ELF-1 (cell line): ENCODE measurements around the gene CNGA1.
"Not testable (repeated sequence)": the region's sequence is repeated elsewhere in the genome, so short reads cannot be mapped to it uniquely, and the experiment has no call there.

ENCODE experiments used
- DNase-seq: peaks from one replicate; pipeline ENCODE4 v3.0.0-alpha.2; 2016; ENCODE audit warnings: low read depth, low spot score

CNGA1 gene

GRCh38 chr4:48030470-48030869 lies 14.0 kb upstream of the CNGA1 start:
- no peak for DNase-seq

- no peak for DNase-seq
These were observed 12.2 kb upstream of the CNGA1 start for GRCh38 chr4:48028696-48029095.

GRCh38 chr4:48027653-48028052 lies 11.2 kb upstream of the CNGA1 start:
- no peak for DNase-seq

GRCh38 chr4:48025005-48025404 lies 8.5 kb upstream of the CNGA1 start:
- no peak for DNase-seq

GRCh38 chr4:48024522-48024921 lies 8.0 kb upstream of the CNGA1 start:
- no peak for DNase-seq

GRCh38 chr4:48022192-48022799 lies 5.8 kb upstream of the CNGA1 start:
- DNase-seq = no peak

GRCh38 chr4:48021100-48021499 lies 4.6 kb upstream of the CNGA1 start:
- DNase-seq = no peak

- no peak for DNase-seq
These were observed 1.6 kb upstream of the CNGA1 start for GRCh38 chr4:48018112-48018511.

GRCh38 chr4:48017108-48017571 lies 659 bp upstream of the CNGA1 start:
- peak; percentile 82 for DNase-seq

GRCh38 chr4:48015678-48016077 lies 803 bp downstream of the CNGA1 start:
- DNase-seq = no peak

- DNase-seq = no peak
These were observed 1.3 kb downstream of the CNGA1 start for GRCh38 chr4:48015216-48015615.

- no peak for DNase-seq
These were observed 3.7 kb downstream of the CNGA1 start for GRCh38 chr4:48012824-48013223.

- no peak for DNase-seq
These were observed 4.8 kb downstream of the CNGA1 start for GRCh38 chr4:48011722-48012121.

GRCh38 chr4:48010906-48011305 lies 5.6 kb downstream of the CNGA1 start:
- DNase-seq = not testable (repeated sequence)

GRCh38 chr4:48008021-48008596 lies 8.4 kb downstream of the CNGA1 start:
- no peak for DNase-seq

GRCh38 chr4:48005781-48006180 lies 10.7 kb downstream of the CNGA1 start:
- no peak for DNase-seq

GRCh38 chr4:48003568-48003967 lies 12.9 kb downstream of the CNGA1 start:
- peak; percentile 31 for DNase-seq

- no peak for DNase-seq
These were observed 14.2 kb downstream of the CNGA1 start for GRCh38 chr4:48002267-48002666.

- DNase-seq = no peak
These were observed 20.5 kb downstream of the CNGA1 start for GRCh38 chr4:47996021-47996420.

- not testable (repeated sequence) for DNase-seq
These were observed 24.0 kb downstream of the CNGA1 start for GRCh38 chr4:47992475-47992874.

- DNase-seq = peak; percentile 13
These were observed 26.3 kb downstream of the CNGA1 start for GRCh38 chr4:47990145-47990544.

GRCh38 chr4:47974566-47974965 lies 41.9 kb downstream of the CNGA1 start:
- no peak for DNase-seq

GRCh38 chr4:47972721-47973120 lies 43.8 kb downstream of the CNGA1 start:
- DNase-seq = no peak

GRCh38 chr4:47972181-47972580 lies 44.3 kb downstream of the CNGA1 start:
- no peak for DNase-seq
